Trophoblast cell (in vitro differentiated cells and primary cell): ENCODE data around the gene BMS1.
"Not testable (repeated sequence)": the region's sequence is repeated elsewhere in the genome, so short reads cannot be mapped to it uniquely, and the experiment has no call there.

ENCODE experiments used
- DNase-seq, 2 donors: peaks; one replicate each; pipeline ENCODE4 v3.0.0-alpha.2; 2016
- H2AFZ ChIP-seq: 2 replicates; pipeline ENCODE4 v1.6.1; 2013; ENCODE audit warnings: low read length, moderate library complexity, mild to moderate bottlenecking; ENCODE audit not compliant: insufficient read depth, poor library complexity
- H2AK5ac ChIP-seq: 2 replicates; pipeline ENCODE4 v1.6.1; 2013; ENCODE audit warnings: mild to moderate bottlenecking, low read length
- H2BK120ac ChIP-seq: 2 replicates; pipeline ENCODE4 v1.6.1; 2013; ENCODE audit warnings: low read length, mild to moderate bottlenecking, moderate library complexity; ENCODE audit not compliant: insufficient read depth, poor library complexity
- H2BK12ac ChIP-seq: 2 replicates; pipeline ENCODE4 v1.6.1; 2013; ENCODE audit warnings: mild to moderate bottlenecking, low read length, moderate library complexity
- H2BK5ac ChIP-seq: 2 replicates; pipeline ENCODE4 v1.6.1; 2013; ENCODE audit warnings: low read length, low read depth, moderate library complexity, mild to moderate bottlenecking; ENCODE audit not compliant: poor library complexity
- H3K14ac ChIP-seq: 2 replicates; pipeline ENCODE4 v1.6.1; 2013; ENCODE audit warnings: mild to moderate bottlenecking, low read length
- H3K18ac ChIP-seq: 2 replicates; pipeline ENCODE4 v1.6.1; 2013; ENCODE audit warnings: mild to moderate bottlenecking, low read length
- H3K23ac ChIP-seq: 2 replicates; pipeline ENCODE4 v1.6.1; 2013; ENCODE audit warnings: low read length
- H3K27ac ChIP-seq: 2 replicates; pipeline ENCODE4 v1.5.1; 2013; ENCODE audit warnings: low read depth, mild to moderate bottlenecking, inconsistent platforms, low read length, moderate library complexity
- H3K27me3 ChIP-seq: 2 replicates; pipeline ENCODE4 v1.6.1; 2013; ENCODE audit warnings: inconsistent platforms, mild to moderate bottlenecking, low read length, moderate library complexity; ENCODE audit not compliant: insufficient read depth
- H3K36me3 ChIP-seq, 2 experiments: 1 replicate in 1 of 2; 2 replicates in 1 of 2; pipeline ENCODE4 v1.6.1; 2013; ENCODE audit warnings: low read length in 2 of 2, mild to moderate bottlenecking in 2 of 2, moderate library complexity in 1 of 2; ENCODE audit not compliant: insufficient read depth in 2 of 2, control insufficient read depth in 1 of 2
- H3K4ac ChIP-seq: 2 replicates; pipeline ENCODE4 v1.6.1; 2013; ENCODE audit warnings: low read depth, mild to moderate bottlenecking, low read length, moderate library complexity
- H3K4me1 ChIP-seq, 2 experiments: 1 replicate in 1 of 2; 2 replicates in 1 of 2; pipeline ENCODE4 v1.6.1; 2013; ENCODE audit warnings: low read length in 2 of 2, mild to moderate bottlenecking in 2 of 2, moderate library complexity in 1 of 2; ENCODE audit not compliant: insufficient read depth in 2 of 2, control insufficient read depth in 1 of 2
- H3K4me2 ChIP-seq: 2 replicates; pipeline ENCODE4 v1.6.1; 2013; ENCODE audit warnings: inconsistent platforms, mild to moderate bottlenecking, low read length, moderate library complexity
- H3K4me3 ChIP-seq: 2 replicates; pipeline ENCODE4 v1.5.1; 2013; ENCODE audit warnings: mild to moderate bottlenecking, low read depth, low read length, inconsistent platforms
- H3K79me1 ChIP-seq: one replicate; pipeline ENCODE4 v1.6.1; 2013; ENCODE audit warnings: low read length
- H3K79me2 ChIP-seq: 2 replicates; pipeline ENCODE4 v1.6.1; 2013; ENCODE audit warnings: low read length, mild to moderate bottlenecking; ENCODE audit not compliant: control insufficient read depth, insufficient read depth, poor library complexity
- H3K9ac ChIP-seq: 2 replicates; pipeline ENCODE4 v1.6.1; 2013; ENCODE audit warnings: mild to moderate bottlenecking, low read length
- H3K9me3 ChIP-seq: 2 replicates; pipeline ENCODE4 v1.6.1; 2013; ENCODE audit warnings: low read depth, mild to moderate bottlenecking, control low read depth, inconsistent platforms, low read length; ENCODE audit not compliant: insufficient read depth
- H4K12ac ChIP-seq: 2 replicates; pipeline ENCODE4 v1.6.1; 2013; ENCODE audit warnings: low read depth, mild to moderate bottlenecking, low read length, moderate library complexity
- H4K8ac ChIP-seq: 2 replicates; pipeline ENCODE4 v1.6.1; 2013; ENCODE audit warnings: low read depth, mild to moderate bottlenecking, low read length, moderate library complexity
- H4K91ac ChIP-seq: one replicate; pipeline ENCODE4 v1.6.1; 2013; ENCODE audit warnings: low read depth, mild to moderate bottlenecking, low read length, moderate library complexity
- WGBS: extraction: QIAGEN DNeasy Blood & Tissue Kit; methylation state at CpG from one replicate; pipeline ENCODE4 v1.1.7; 2013; ENCODE audit warnings: missing lambda C conversion rate; ENCODE audit not compliant: insufficient read length, insufficient coverage; ENCODE audit errors: extremely low coverage; 5-methylcytosine and 5-hydroxymethylcytosine counted together

The BMS1 gene

DNA sequence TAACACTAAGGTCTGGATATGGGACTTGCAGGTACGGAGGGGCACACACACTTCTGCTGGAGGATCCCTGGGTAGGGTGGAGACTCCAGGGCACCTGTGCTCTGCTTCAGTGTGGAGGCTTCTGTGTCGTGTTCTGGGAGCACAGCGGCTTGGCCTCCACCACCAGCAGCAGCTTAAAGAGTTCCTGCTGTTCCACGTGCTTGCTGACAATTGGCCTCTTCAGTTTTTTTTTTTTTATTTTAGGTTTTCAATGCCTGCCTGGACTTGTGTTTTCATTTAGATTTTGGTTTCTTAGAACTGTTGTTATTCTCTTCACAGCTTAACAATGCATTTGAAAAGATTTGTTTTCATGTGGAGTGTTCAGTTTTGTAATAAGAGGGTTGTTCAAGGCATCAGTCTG is 45.8 kb downstream of the BMS1 start:
- not testable (repeated sequence) for H2BK120ac ChIP-seq, H3K27ac ChIP-seq, H3K27me3 ChIP-seq, H3K9me3 ChIP-seq, H3K9ac ChIP-seq, H3K18ac ChIP-seq, H3K79me2 ChIP-seq, H4K91ac ChIP-seq, DNase-seq, H3K4me2 ChIP-seq, H4K8ac ChIP-seq, H3K23ac ChIP-seq, H2BK12ac ChIP-seq, H3K4ac ChIP-seq, H2BK5ac ChIP-seq, H4K12ac ChIP-seq, H3K4me3 ChIP-seq, H2AFZ ChIP-seq, H2AK5ac ChIP-seq, H3K4me1 ChIP-seq, H3K79me1 ChIP-seq, H3K14ac ChIP-seq
- WGBS = no CpG with 5 or more reads among the region's 4 CpGs
- H3K36me3 ChIP-seq = peaks cover 30 to 33% of the 10 kb centered on the region in 2 experiments

DNA sequence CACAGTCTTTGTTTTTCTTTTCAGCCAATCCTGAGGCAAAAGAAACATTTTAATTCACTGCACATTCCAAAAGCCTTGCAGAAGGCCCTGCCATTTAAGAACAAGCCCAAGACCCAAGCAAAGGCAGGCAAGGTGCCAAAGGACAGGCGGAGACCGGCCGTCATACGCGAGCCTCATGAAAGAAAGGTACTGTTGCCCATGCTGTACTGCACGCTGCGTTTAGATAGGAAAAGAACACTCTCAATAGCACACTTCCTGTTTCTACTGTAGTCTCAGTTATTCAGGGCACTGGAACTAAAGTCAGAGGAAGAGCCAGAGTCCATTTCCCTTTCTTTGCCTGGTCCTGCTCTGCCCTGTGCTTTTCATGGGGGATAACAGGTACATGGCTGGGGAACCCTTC is 47.6 kb downstream of the BMS1 start:
- Histone ChIP-seq H3K4ac (no peak overlapping the region), H3K79me1 (no peaks in the 10 kb centered on the region), H3K9me3 (no peaks in the 10 kb centered on the region), H3K4me2 (no peak overlapping the region), H3K4me1 (no peaks in the 10 kb centered on the region), H4K12ac (no peak overlapping the region), H3K14ac (no peak overlapping the region), H4K91ac (no peak overlapping the region), H2BK120ac (no peak overlapping the region), H3K79me2 (no peaks in the 10 kb centered on the region), H4K8ac (no peak overlapping the region), H2AK5ac (no peak overlapping the region), H3K4me3 (no peak overlapping the region), H3K18ac (no peak overlapping the region), H2BK12ac (no peak overlapping the region), H3K9ac (no peak overlapping the region), H3K23ac (no peak overlapping the region), H2AFZ (no peak overlapping the region), H3K27me3 (no peaks in the 10 kb centered on the region), H2BK5ac (no peak overlapping the region), H3K36me3 (peaks cover 26 to 27% of the 10 kb centered on the region in 2 experiments), H3K27ac (no peak overlapping the region)
- WGBS = no CpG with 5 or more reads among the region's 7 CpGs
- no peak for DNase-seq

GRCh38 chr10:42836096-42836495 is 53.5 kb downstream of the BMS1 start:
- Histone ChIP-seq H3K27ac (no peak overlapping the region), H2BK12ac (no peak overlapping the region), H2BK120ac (no peak overlapping the region)

DNA sequence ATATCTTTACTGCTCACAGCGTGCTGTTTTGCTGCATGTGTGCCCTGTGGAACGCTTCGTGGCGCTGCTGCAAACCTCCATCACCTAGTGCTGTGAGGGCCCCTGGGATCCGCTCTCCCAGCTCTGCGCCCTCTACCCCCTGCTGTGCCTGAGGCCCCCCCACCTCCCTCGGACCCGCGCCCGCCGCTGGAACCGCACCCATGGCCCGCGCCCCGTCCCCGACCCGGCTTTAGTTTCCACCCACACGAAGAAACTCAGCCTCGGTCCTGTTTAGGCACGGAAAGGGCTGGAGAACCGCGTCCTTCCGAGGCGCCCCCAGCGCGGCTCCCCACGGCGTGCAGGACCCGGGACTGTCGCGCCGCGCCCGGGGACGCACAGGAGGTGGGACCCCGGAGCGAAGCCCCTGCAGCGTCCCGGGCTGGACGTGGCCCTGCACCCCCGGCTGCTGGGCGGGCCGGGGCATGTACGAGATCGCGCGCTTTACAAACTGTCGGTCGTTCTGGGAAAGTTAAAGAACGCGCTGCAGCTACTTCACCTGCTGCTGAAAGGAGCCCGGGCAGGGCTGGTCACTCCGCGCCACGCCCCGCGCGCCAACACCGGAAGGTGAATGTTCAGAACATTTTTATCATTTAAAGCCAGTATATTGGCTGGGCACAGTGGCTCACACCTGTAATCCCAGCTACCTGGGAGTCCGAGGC is 54.3 kb downstream of the BMS1 start:
- DNase-seq = peak in 1 of 2 donors; percentile 37
- no peak overlapping the region for H2BK5ac ChIP-seq
- no peak overlapping the region for H3K23ac ChIP-seq
- H2AFZ ChIP-seq = no peak overlapping the region
- no peaks in the 10 kb centered on the region for H3K9me3 ChIP-seq
- no peak overlapping the region for H3K27ac ChIP-seq
- H2BK12ac ChIP-seq = no peak overlapping the region
- peaks cover 3% of the 10 kb centered on the region in 2 experiments for H3K36me3 ChIP-seq
- H4K8ac ChIP-seq = no peak overlapping the region
- H3K9ac ChIP-seq = no peak overlapping the region
- H3K14ac ChIP-seq = no peak overlapping the region
- no peak overlapping the region for H4K12ac ChIP-seq
- H2AK5ac ChIP-seq = no peak overlapping the region
- no peak overlapping the region for H3K4ac ChIP-seq
- H3K79me1 ChIP-seq = no peaks in the 10 kb centered on the region
- no peaks in the 10 kb centered on the region for H3K27me3 ChIP-seq
- no peak overlapping the region for H4K91ac ChIP-seq
- H3K4me1 ChIP-seq = no peaks in the 10 kb centered on the region
- H3K18ac ChIP-seq = no peak overlapping the region
- no peak overlapping the region for H3K4me2 ChIP-seq
- no peak overlapping the region for H2BK120ac ChIP-seq
- H3K79me2 ChIP-seq = no peaks in the 10 kb centered on the region
- WGBS = no CpG with 5 or more reads among the region's 60 CpGs
- H3K4me3 ChIP-seq = no peak overlapping the region

More at GRCh38 chr10:42836096-42836495, 53.5 kb downstream of the BMS1 start:
- no peak overlapping the region for H3K18ac ChIP-seq
- no peaks in the 10 kb centered on the region for H3K4me1 ChIP-seq
- H3K27me3 ChIP-seq = no peaks in the 10 kb centered on the region
- H3K23ac ChIP-seq = no peak overlapping the region
- H3K9me3 ChIP-seq = no peaks in the 10 kb centered on the region
- H4K91ac ChIP-seq = no peak overlapping the region
- H3K36me3 ChIP-seq = peaks cover 3% of the 10 kb centered on the region in 2 experiments
- H4K8ac ChIP-seq = no peak overlapping the region
- H2BK5ac ChIP-seq = no peak overlapping the region
- H4K12ac ChIP-seq = no peak overlapping the region
- H3K14ac ChIP-seq = no peak overlapping the region
- no peaks in the 10 kb centered on the region for H3K79me2 ChIP-seq
- H2AFZ ChIP-seq = no peak overlapping the region
- no peak overlapping the region for H3K4ac ChIP-seq
- no peak overlapping the region for H3K9ac ChIP-seq
- no peak overlapping the region for H3K4me2 ChIP-seq
- DNase-seq = no peak
- no peaks in the 10 kb centered on the region for H3K79me1 ChIP-seq
- H2AK5ac ChIP-seq = no peak overlapping the region
- WGBS = no CpG with 5 or more reads among the region's 14 CpGs
- H3K4me3 ChIP-seq = no peak overlapping the region
